Activated T-cell treated with anti-CD3 and anti-CD28 coated beads for 1 hour (primary cell): ENCODE measurements around the gene NXN.
A peak's percentile ranks its signal among the peaks of the same experiment; 100 is the strongest.
"Not testable (repeated sequence)": the region's sequence is repeated elsewhere in the genome, so short reads cannot be mapped to it uniquely, and the experiment has no call there.

Experiments
- DNase-seq: peaks from one replicate; pipeline ENCODE4 v3.0.0-alpha.2; 2020; ENCODE audit warnings: low read depth

The NXN gene

GRCh38 chr17:773467-774312 is 205.9 kb downstream of the NXN start:
- DNase-seq = no peak

DNA sequence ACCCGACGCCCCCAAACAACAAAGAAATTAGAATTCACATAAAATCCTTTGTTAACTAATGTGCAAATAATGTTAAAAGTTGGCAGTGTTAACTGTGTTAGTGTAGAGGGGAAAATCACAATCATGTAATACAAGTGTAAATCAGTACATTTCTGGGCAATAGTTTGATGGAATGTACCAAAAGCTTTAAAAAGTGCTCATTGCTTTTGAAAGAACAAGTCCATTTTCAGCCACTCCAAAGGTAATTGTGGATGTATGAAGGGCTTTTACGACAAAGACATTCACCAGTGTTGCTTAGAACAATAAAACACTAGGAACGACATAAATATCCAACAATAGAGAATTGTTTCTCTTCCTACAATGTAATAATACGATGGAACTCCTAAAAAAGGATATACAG is 206.6 kb downstream of the NXN start:
- DNase-seq = no peak

DNA sequence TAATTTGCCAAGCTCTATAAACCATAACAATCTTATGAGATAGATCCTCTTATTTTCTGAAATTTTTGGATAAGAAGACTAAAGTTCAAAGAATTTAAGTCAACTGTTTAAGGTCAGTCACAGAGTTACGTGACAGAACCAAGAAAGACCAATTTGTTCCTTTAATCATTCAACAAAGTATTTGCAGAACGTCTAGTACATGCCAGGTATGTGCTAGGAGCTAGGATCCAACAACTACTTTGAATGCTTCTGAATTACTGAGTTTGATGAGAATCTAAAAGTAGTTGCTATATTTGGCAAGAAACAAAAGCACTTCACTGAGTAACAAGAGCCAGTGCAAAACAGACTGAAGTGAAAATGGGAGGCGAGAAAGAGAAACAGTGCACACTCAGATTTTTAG is 212.5 kb downstream of the NXN start:
- no peak for DNase-seq

- DNase-seq = no peak
These were observed 219.2 kb downstream of the NXN start for GRCh38 chr17:760371-760770.

DNA sequence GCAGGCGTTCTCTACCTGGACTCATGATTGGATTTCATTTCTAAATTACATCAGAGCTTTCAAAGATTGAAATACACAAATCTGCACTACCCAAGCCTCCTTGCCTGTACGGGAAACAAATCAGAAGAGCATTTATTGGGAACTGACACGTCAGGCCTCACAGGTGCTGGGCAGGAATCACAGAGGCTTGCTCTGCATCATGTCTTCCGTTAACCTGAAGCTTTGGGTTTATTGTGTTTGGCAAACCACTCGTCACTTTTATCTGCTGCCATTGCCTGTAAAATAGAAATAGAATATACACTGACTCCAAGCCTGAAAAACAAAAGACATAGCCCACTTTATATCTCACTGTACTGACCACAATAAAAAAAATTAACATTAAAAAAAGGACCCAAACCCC is 219.6 kb downstream of the NXN start:
- no peak for DNase-seq

DNA sequence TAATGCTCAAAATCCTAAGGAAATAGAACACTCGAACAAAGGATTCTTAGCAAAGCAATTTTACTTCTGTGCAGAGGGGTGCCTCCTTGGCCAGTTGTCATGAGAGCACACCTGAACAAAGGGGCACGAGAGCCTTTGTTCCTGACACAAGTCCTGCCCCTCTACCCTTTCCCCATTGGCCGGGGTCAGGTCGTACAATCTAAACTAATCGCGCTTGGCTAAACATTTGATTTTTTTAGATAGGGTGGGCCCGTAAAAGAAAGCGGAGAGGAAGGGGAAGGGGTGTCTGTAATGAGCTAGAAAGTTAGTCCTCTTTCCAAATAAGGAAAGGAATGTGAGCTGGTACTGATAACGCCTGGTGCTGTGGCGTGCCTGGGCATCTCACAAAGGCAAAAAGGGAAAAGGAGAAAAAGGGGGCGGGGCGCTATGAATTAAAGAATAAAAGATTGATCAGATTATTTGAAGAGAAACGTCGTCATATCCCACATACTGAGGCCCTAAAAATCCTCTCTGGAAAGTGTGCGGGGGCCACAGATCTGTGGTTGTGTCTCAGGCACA is 223.5 kb downstream of the NXN start:
- DNase-seq = not testable (repeated sequence)

- not testable (repeated sequence) for DNase-seq
These were observed 224.1 kb downstream of the NXN start for GRCh38 chr17:755319-755961.

DNA sequence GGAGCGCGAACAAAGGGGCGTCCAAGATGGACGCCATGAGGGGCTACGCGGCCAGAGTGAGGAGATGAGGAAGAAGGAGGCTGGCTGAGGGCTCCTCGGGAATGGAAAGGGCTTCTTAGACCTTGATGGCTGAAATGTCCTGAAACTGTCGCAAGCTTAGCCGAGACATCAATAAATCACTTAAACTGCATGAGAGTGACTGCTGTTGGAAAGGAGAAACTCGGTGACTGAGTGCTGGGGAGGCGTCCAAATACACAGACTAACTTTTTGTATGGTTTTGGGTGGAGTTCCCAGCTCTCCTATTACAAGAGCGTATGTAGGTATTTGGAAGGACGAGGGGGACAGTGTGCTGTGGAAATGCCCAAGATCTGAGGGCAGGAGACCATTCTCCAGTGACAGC is 226.2 kb downstream of the NXN start:
- no peak for DNase-seq

DNA sequence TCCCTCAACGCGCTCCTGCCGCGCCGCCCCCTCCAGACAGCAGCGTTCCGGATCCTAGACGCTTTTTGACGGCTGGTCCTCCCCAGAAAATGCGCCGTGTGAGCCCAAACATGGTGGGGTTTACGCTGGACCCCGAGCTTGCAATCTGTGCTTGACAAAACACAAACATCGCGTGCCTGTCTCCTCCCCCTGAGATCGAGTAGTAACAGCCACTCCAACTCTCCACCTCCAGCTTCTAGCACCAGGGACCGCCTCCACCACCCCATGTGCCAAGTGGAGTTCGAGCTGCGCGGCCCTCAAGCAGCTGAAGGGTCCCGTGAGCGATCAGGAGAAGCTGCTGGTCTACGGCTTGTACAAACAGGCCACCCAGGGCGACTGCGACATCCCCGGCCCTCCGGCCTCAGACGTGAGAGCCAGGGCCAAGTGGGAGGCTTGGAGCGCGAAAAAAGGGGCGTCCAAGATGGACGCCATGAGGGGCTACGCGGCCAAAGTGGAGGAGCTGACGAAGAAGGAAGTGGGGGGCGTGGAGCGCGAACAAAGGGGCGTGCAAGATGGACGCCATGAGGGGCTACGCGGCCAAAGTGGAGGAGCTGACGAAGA is 226.9 kb downstream of the NXN start:
- DNase-seq = no peak

GRCh38 chr17:752002-752619 is 227.5 kb downstream of the NXN start, which contains the start of gene GEMIN4:
Gene GEMIN4, minus strand, starts transcription at chr17:752264. Its CDS starts 122 bp downstream, at chr17:752142.
- DNase-seq = peak; percentile 99

DNA sequence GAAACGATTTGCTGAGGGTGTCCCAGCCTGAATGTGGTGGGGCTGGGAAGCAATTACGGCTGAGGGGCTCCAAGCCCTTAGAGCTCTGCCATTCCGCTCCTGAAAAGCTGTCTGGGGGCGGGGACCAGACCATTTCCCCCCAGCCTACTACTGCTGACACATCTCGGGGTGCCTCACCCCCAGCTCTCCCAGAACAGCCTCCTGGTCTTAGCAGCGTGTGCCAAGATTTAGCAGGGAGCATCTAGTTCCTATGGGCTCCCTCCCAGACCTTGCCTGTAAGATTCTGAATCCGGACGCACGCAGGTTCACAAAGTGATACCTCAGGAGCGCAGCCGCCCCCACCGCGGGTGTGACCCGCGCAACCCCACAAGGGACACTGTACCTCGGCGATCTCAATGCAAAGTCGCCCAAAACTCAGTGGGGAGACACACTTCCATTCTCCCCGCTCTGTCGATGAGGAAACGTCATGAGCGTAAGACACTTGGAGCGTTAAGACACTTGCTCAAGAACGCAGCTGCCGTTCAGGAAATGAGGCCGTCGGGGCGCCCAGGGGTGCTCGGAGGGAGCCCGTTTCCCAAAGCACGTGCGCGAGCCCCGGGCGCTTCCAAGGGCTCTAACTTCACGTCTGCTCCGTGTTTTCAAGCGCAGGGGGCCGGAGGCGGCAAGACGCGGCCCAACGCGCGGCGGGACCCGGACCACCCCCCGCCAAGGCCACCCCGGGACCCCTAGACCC is 228.1 kb downstream of the NXN start:
- peak; percentile 47 for DNase-seq

DNA sequence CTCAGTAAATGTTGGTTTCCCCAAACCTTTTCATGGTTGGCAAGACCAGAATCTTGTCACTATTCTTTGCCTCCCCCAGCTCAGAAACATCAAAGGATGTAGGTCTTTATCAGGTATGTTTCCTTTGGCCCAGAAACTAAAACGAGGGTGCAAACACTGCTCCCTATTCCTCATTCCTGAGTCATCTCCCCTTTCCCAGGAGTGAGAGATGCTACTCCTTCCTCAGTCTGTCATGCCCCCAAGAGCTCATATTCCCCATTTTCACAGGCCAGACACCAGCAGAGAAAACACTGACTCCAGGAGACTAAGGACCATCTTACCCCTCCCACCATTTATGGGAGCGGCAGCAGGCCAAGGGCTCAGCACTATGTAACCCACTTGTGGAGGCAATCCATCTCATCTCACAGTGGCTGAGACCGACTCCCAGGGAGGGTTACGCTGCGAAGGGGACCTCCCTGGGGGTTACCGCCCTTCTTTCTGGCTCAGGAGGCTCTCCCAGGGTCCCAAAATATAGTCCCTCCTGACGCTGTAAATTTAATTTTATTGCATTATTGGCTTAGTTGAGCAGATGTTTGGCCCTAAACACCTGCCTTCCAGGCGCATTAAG is 229.0 kb downstream of the NXN start:
- no peak for DNase-seq

DNA sequence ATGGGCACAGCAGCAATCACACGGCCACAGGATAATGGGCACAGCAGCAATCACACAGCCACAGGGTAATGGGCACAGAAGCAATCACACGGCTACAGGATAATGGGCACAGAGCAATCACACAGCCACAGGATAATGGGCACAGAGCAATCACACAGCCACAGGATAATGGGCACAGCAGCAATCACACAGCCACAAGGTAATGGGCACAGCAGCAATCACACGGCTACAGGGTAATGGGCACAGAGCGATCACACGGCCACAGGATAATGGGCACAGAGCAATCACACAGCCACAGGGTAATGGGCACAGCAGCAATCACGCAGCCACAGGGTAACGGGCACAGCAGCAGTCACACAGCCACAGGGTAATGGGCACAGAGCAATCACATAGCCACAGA is 230.2 kb downstream of the NXN start:
- DNase-seq = not testable (repeated sequence)
